ENCODE results near the gene GNAS-AS1.

The GNAS-AS1 gene

DNA sequence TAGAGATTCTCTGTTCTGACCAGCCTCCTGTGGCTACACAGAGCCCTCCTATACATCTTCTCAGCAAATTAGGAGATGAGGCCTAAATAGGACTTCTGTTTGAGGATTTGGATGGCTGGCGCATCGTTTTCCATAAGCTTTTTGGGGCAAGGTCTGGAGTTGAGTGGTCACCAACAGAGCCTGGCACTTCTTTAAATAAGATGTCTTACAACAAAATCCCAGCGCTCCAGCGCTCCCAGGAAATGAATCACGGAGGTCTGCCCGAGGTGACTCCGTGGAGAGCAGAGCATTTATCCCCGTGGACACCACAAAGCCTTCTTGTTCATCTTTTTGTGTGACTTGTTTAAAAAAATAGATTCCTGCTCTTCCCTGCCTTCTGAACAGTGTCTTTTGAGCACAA is 75.3 kb downstream of the GNAS-AS1 start:
- no peak for DNase-seq (ENCODE audit: low spot score in 2 of 2)
- Histone ChIP-seq H3K27me3 (ENCODE audit: low read depth) (0 out of 2 replicates have a peak, but pooled peaks cover 12% of the 10 kb centered on the region), H3K4me3 (no peak overlapping the region), H3K4me1 (no peaks in the 10 kb centered on the region), H3K9me3 (no peaks in the 10 kb centered on the region), H3K36me3 (replicated peaks) (no peaks in the 10 kb centered on the region)
- in situ Hi-C loops (cut with MboI; ENCODE audit: low sequenced_read_pairs): no loop called here

DNA sequence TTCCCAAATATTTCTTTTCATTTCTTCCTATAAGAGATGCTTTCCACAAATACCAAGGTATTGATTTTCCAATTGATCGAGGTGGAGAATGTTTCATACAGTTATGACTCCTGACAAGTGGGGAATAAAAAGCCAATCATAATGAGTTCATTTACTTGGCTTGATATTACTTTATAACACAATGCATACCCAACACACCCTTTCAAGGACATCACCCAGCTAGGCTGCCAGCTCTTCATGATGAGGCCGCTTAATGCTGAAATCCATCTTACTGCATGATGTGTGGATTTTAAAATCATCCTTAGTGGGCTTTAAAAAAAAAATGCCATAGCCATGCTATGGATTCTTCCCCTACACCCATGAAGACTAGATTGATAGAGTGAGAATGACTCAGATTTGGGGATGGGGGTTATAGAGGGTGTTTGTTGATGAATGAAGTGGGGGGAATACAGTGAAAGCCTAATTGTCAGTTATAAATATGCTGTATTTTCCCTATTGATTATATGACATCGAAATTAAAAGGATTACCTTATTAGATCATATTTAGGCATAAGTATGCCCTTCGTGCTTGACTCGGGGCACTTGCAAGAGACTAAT is 75.9 kb downstream of the GNAS-AS1 start:
- no peaks in the 10 kb centered on the region for H3K4me1 ChIP-seq
- H3K27me3 ChIP-seq (ENCODE audit: low read depth): 0 out of 2 replicates have a peak, but pooled peaks cover 12% of the 10 kb centered on the region
- DNase-seq (ENCODE audit: low spot score in 2 of 2): no peak
- H3K4me3 ChIP-seq: no peak overlapping the region
- H3K36me3 ChIP-seq (replicated peaks): no peaks in the 10 kb centered on the region
- in situ Hi-C loops (cut with MboI; ENCODE audit: low sequenced_read_pairs): no loop called here
- H3K9me3 ChIP-seq: no peaks in the 10 kb centered on the region

DNA sequence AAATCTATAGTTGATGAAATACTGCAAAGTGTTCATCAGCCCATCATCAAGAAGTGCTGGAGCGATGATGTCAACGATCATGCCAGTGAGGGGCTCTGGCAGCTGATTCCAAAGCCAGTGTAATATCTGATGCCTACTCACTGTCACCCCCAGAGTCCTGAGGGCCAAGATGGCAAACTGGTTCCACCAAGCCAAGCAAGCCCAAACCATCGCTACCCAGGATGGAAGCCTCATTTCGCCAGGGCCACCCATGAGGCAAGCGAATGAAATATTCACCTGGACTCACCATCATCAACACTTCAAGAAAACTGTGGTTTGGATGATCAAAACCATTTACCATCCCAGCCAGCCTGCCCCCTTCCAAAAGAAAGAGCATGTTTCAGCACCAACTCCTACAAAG is 76.5 kb downstream of the GNAS-AS1 start:
- H3K4me3 ChIP-seq: no peak overlapping the region
- DNase-seq (ENCODE audit: low spot score in 2 of 2): no peak
- in situ Hi-C loops (cut with MboI; ENCODE audit: low sequenced_read_pairs): no loop called here
- no peaks in the 10 kb centered on the region for H3K4me1 ChIP-seq
- H3K27me3 ChIP-seq (ENCODE audit: low read depth): peaks cover 14% of the 10 kb centered on the region; the same call in 1 of the 2 replicates
- no peaks in the 10 kb centered on the region for H3K36me3 ChIP-seq (replicated peaks)
- H3K9me3 ChIP-seq: no peaks in the 10 kb centered on the region

DNA sequence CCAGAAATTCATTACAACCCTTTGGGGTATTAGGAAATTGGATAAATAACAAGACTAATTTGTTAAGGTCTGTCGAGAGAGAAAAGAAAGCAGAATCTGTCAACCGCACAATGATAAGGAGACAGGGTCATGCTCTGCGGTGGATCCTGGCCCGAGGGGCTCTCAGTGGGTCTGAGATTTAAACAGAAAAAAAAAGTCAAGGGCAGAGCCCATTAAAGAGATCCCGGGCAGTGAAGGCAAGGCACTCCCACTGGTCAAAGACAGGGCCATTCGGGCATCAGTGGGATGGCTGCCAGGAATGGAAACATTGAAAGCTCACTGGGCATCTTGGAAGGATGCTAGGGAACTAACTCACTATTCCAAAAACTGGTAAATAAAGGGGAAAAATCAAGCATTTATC is 77.9 kb downstream of the GNAS-AS1 start:
- in situ Hi-C loops (cut with MboI; ENCODE audit: low sequenced_read_pairs): no loop called here
- DNase-seq (ENCODE audit: low spot score in 2 of 2): no peak
- Histone ChIP-seq H3K9me3 (no peaks in the 10 kb centered on the region), H3K4me1 (no peaks in the 10 kb centered on the region), H3K4me3 (no peak overlapping the region), H3K27me3 (ENCODE audit: low read depth) (peaks cover 18% of the 10 kb centered on the region; the same call in 1 of the 2 replicates), H3K36me3 (replicated peaks) (no peaks in the 10 kb centered on the region)

Data from HAP-1 (cell line).